GM12892 (cell line): ENCODE results near the gene MEF2B.
A peak's percentile ranks its signal among the peaks of the same experiment; 100 is the strongest.

ENCODE experiments used
- DNase-seq: peaks from one replicate; pipeline ENCODE4 v3.0.0; 2011; ENCODE audit not compliant: insufficient read length
- FAIRE-seq: peaks from 2 replicates; lab custom pipeline; 2011; peaks lifted over from hg19 to GRCh38; lab: Jason Lieb, UNC
- POLR2A ChIP-seq: IDR thresholded peaks from 2 replicates; pipeline ENCODE4 v1.6.1; 2011; ENCODE audit warnings: low read depth, low read length, control low read depth
- POLR2AphosphoS5 ChIP-seq: IDR thresholded peaks from 2 replicates; pipeline ENCODE4 v1.6.1; 2011; ENCODE audit warnings: low read depth, low read length, control low read depth
- TAF1 ChIP-seq: IDR thresholded peaks from 2 replicates; pipeline ENCODE4 v1.6.1; 2011; ENCODE audit warnings: low read depth, mild to moderate bottlenecking, control low read depth, low read length, borderline replicate concordance

The MEF2B gene

DNA sequence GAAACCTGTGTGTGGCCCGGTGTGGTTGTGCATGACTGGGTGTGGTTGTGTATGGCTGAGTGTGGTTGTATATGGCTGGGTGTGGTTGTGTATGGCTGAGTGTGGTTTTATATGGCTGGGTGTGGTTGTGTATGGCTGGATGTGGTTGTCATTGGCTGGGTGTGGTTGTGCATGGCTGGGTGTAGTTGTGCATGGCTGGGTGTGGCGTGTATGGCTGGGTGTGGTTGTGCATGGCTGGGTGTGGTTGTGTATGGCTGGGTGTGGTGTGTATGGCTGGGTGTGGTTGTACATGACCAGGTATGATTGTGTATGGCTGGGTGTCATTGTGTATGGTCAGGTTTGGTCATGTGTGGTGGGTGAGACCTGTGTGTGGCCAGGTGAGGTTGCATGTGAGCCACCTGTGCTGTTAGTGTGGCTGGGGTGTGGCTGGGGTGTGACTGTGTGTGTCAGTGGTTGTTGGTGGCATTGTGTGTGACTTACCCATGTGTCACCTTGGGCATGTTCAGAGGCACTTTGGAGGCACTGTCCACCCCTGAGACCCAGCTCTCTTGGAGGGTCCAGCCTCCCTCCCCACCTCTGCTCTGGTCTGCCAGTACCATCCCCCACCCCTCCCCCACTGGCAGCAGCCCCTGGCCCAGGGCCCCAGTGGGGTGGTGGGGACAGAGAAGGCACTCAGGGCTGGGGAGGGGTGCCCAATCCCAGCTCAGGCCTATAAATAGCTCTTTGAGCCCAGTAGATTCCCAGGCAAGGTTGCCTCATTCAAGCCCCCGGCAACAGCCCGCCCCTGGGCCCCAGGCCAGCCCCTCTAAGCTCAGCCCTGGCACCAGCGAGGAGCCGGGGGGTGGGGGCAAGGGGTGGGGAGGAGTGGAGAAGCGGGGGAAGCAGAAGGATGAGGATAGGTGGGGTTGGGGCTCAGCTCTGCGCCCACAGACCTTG is 37.8 kb upstream of the MEF2B start:
- no peak for DNase-seq
- FAIRE-seq, result no peak
- TF ChIP-seq TAF1 (no peak), POLR2AphosphoS5 (no peak), POLR2A (no peak)

DNA sequence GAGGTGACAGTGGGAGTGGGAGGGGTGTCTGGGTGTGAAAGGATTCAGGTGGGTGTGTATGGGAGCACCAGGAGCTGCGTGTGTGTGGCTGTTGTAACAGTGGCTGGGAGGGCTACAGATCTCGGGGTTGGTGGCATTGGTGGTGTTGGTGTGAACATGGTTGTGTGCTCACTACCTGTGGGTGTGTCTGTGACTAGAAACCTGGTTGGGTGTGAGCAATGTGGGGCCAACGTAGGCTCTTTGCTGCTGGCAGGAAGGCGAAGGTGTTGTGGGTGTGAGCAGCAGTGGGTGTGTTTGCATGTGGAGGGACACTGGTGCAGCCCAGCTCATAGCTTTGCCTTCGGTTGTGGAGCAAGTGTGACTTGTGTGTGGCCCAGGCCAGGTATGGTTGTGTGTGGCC is 36.9 kb upstream of the MEF2B start:
- no peak for TF ChIP-seq POLR2AphosphoS5
- no peak for TF ChIP-seq POLR2A
- TF ChIP-seq TAF1, result no peak
- no peak for FAIRE-seq
- no peak for DNase-seq

DNA sequence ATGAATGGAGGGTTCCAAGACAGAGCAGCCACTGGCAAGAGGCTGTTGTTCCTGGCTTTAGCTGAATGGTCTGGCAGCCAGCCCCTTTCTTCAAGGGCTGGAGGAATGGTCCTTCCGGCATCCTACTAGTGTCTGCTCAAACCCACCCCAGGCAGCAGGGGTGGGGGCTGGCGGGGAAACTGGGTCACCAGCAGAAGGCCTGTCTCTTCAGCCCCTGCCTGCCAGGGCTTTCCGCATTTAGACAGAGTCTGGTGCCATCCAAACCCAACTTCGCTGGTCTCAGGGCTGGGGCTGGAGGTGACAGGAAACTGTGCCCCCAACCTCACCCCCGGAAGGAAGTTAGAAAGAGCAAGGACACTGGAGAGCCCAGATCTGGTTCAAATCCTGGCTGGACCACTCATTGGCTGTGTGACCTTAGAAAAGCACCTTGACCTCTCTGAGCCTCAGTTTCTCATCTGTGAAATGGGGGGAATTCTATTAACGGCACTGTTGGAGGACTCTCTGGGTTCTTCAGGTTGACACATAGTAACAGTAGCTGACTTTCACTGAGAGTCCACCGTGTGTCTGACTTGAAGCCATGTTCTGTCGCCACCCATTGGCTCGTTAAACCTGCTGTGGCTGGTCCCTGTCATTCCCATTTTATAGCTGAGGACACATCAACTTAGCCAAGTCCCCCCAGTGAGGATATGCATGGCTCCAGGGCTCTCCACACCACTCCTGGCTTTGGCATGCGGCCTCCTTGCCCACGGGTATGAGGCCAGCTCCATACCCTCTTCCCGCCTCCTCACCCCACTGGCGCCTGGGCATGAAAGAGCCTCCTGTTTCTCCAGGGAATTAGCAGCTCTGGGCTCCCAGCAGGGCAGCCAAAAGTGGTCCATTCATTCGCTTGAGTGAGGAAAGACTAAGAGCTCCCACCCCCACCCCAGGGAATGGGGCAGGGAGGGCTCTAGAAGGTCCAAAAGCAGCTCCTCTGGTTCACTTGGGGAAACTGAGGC is 35.6 kb upstream of the MEF2B start:
- DNase-seq, result no peak
- TF ChIP-seq TAF1 (no peak), POLR2AphosphoS5 (no peak), POLR2A (no peak)
- no peak for FAIRE-seq

- TF ChIP-seq POLR2A (no peak), POLR2AphosphoS5 (no peak), TAF1 (no peak)
- FAIRE-seq (no peak), DNase-seq (no peak)
These were observed 34.1 kb upstream of the MEF2B start for GRCh38 chr19:19204181-19204580.

- TF ChIP-seq POLR2A (peak; percentile 38; the same call in 1 of the 2 replicates), POLR2AphosphoS5 (peak; percentile 21), TAF1 (0 out of 2 replicates have a peak, but pooled peaks have one; percentile 12)
- peak; percentile 98 for DNase-seq
- peak; percentile 95 for FAIRE-seq
These were observed 33.2 kb upstream of the MEF2B start, which contains the start of gene NR2C2AP for GRCh38 chr19:19203012-19203856. TSS of gene NR2C2AP (minus strand) at chr19:19203414. CDS start at chr19:19203060, 354 bp downstream.

DNA sequence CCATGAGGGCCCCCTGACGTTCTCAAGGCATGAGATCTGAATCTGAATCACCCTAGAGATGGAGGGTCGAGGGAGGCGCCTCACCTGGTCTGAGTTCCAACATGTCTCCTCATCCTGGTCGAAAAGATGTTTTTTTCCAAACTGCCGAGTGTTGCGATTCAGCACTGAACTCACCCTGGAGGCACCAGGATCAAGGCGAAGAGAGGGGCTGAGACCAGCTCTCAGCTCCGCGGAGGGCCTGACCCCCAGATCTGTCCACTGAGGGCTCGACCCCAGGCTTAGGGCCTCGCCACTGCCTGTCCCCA is 32.6 kb upstream of the MEF2B start:
- TF ChIP-seq POLR2A, result 0 out of 2 replicates have a peak, but pooled peaks have one; percentile 12
- TF ChIP-seq TAF1, result no peak
- DNase-seq (no peak), FAIRE-seq (peak; percentile 66)

GRCh38 chr19:19201697-19202630 is 31.9 kb upstream of the MEF2B start:
- FAIRE-seq (no peak), DNase-seq (no peak)
- TF ChIP-seq POLR2A, result no peak
- TF ChIP-seq POLR2AphosphoS5, result no peak
- TF ChIP-seq TAF1, result no peak

DNA sequence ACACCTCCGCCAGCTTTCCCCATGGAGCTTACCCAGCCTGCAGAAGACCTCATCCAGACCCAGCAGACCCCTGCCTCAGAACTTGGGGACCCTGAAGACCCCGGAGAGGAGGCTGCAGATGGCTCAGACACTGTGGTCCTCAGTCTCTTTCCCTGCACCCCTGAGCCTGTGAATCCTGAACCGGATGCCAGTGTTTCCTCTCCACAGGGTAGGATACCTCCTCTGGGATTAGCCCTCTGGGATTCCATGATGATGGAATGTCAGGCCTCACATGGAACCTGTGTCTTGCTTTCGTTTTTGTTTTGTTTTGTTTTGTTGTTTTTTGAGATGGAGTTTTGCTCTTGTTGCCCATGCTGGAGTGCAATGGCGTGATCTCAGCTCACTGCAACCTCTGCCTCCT is 23.9 kb upstream of the MEF2B start:
- TF ChIP-seq POLR2AphosphoS5, result no peak
- no peak for TF ChIP-seq POLR2A
- no peak for TF ChIP-seq TAF1
- DNase-seq, result no peak
- FAIRE-seq, result no peak

GRCh38 chr19:19192910-19193423 is 22.9 kb upstream of the MEF2B start:
- FAIRE-seq, result no peak
- DNase-seq, result no peak
- TF ChIP-seq POLR2AphosphoS5 (no peak), TAF1 (no peak), POLR2A (peak; percentile 36; the same call in 1 of the 2 replicates)
